IPS DF 4.7 (cell line): Measurements from ENCODE around the gene PCCA.

Experiments
- DNase-seq: peaks from one replicate; pipeline ENCODE4 v3.0.0-alpha.2; 2013; ENCODE audit warnings: low spot score; ENCODE audit errors: extremely low read depth

PCCA gene

DNA sequence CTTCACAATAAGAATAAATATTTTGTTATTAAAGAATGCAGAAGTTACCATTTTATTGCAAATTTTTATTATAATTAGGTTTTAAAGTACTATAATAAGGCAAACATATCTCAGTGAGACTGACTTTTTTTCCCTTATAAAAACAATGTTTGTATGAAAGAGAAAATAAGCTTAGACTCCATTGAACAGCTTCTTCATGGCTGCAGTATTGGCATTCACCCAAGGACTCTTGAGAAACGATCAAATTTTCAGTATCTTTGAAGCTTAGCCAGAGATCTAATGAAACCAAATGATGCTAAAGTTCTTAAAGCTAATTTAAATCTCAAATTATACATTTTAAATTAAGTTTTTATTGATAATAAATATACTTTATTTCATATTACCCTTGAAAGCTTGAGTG, 371.4 kb downstream of the PCCA start:
- no peak for DNase-seq

DNA sequence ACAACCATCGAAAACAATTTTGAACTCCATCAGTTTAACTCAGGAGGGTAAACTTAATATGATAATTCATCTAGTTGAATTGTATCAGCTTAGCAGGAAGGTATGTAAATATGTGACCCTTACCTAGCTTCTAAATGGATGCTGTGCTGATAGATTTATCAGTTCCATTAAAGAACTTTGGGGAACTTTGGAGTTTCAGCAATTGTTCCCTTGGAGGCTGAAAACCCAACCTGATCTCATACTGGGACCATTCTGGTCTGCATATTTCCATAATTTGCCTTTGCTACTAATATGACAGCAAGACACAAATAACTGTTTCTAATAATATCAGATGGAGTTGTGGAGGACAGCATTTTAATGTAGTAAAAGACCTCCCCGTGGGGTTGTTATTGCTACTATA, 371.9 kb downstream of the PCCA start:
- DNase-seq, result no peak

DNA sequence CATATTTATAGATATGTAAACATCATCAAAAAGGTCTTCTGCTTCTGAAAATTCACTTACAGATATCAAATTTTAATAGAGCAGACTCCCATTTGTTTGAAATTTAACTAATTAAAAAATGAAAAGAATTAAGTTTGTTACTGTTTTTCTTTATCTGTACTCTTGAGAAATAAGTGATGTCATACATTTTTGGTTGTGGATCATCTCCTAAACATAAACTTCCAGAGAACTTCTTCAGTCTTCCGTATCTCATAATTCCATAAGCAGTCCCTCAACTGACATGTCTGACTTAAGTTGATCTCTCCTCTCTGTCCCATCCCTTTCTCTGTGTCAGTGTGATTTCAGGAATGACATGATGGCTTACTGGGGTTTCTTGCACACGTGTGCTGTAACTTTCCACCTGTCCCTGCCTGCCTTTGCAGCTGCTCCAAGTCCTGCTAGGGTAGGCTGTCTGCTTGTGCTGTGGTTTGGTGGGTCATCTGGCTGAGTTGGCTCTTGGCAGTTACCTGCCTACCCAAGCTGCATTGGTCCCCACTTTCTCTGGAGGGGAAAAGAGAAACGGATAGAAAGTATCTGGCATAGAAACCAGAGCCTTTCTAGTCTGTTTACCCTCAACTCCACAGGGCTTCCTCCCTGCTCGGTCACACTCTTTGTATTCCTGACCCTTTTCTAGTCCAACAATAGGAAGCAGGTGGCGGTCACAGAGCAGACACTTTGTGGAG, 372.6 kb downstream of the PCCA start:
- no peak for DNase-seq

DNA sequence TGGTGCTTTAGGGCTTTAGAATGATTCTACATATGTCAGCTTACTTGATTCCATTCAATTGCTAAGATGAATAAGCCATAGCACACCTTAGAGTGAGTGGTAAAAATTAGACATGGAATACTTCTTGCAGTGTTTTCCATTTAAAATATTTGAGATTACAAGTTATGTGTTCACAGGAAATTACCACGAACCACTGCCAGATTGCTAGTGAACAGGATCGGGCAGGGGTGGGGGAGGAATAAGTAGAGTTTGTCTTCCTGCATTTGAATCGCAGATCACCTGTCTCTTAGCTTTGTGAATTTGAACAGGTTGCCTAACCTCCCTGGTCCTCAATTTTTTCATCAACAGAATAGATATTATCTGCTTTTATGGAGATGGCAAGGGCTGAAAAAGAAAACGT, 375.1 kb downstream of the PCCA start:
- DNase-seq, result no peak

DNA sequence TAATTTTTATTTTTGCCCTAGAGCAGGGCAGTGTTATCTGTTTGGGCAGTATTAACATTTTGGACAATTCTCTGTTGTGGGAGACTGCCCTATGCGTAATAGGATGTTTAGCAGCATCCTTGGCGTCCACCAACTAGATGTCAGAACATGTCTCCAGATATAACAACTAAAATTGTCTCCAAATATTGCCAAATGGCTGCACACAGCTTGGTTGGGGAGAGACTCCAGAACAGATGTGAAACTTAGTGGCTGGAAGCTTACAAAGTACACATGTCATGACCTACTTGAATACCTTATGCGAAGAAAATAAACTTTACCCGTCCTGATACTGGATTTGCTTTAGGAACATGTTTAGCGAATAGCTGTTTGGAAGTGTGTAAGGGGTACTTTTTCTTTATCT, 376.7 kb downstream of the PCCA start:
- no peak for DNase-seq

DNA sequence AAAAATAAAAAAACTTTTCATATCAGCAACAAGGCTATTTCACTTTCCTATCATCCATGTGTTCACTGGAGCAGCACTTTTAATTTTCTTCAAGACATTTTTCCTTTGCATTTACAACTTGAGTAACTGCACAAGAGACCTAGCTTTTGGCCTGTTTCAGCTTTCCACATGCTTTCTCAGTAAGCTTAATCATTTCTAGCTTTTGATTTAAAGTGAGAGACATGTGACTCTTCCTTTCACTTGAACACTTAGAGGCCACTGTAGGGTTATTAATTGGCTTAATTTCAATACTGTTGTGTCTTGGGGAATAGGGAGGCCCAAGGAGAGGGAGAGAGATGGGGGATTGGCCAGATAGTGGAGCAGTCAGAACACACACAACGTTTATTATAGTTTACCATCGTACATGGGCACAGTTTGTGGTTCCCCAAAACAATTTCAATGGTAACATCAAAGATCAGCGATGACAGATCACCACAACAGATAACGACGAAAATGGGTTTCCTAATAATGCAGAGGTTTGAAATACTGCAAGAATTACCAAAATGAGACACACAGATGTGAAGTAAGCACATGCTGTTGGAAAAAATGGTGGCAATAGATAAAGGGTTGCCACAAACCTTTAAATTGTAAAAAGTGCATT, 382.1 kb downstream of the PCCA start:
- no peak for DNase-seq

DNA sequence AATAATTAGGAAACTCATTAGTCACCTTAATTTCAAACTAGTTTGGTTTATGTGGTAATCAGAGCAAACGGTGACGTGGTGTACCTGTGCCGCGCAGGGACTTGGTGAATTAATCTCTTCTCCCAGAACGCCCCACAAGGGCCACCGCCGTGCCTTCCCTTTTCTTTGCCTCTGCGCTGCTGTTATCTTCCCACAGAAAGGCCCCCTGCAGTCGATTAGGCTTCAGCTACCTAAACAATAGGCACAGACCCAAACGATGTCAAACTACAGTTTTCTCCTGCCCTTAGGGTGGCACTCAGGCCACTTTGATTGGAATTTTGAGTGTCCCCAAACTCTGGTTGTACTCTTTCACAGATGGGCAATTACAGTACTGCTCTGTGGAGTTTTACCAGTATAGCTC, 384.2 kb downstream of the PCCA start:
- no peak for DNase-seq

DNA sequence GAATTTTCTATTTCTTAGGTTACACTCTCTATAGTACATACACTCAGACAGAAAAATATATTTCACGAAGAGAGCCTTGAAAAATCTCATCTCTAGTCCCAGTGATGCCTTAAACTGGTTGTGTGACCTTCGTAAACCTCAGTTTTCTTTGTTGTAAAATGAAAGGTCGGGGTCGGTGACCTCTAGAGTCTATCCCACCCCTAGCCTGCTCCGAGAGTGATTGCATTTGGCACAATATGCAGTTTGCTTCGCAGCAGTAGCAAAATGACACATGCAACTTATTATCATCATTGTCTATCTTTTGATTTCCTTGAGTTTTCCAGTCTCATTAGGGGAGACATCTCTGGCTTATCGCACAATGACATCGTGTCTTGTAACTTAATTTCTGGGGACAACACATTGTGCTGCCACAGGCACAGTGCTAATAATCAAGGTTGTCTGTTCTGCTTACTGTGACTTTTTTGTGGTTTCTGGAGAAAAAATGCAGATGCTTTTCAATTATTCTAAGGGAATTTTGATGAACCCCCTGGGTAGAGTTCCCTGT, 384.7 kb downstream of the PCCA start:
- no peak for DNase-seq

DNA sequence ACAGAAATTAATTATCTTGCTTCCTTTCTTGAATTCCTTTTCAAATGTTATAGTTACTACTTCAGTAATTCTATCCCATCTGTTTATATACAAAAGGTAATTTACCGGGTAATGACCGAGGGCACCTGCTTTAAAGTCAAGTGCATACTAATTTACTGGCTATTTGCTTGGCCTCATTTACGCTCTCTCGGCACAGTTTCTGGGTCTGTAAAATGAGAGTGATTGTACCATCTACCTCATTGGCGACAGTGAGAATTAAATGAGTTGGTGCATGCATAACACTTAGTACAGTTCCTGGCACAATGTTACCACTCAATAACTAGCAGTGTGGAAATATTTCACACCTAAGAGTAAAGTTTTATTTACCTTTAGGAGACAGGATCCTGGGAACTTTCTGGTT, 388.1 kb downstream of the PCCA start:
- no peak for DNase-seq

DNA sequence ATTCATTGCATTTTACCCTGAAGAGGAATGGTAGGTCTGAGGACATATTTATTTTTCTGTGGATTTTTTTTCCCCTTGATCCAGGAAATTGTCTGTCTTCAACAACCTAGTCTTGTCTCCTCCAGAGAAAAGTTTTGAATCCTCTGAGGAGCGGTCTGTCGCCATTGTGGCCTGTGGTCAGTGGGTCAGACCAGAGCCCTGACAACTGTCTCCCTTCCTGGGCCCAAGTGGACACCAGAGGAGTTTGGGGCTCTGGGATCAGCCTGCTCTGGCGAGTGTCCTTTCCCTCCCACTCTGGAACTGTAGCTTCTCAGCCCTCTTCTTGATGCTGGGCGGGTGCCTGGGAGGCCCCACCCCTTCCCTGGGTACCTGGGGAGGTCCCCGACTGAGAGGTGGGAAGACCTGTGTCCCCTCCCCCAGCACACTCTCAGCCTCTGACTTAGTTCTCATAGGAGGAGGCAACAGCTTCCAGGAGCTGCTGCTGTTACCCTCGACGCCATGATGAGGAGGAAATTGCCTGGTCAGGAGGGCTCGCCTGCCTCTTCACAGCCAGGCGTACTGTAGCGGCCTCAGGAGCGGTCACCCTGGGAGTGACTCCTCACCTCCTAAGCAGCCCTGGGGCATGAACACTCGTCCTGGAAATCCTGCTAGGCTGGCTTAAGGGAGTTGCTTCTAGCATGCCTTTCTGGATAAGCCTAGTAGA, 389.4 kb downstream of the PCCA start:
- no peak for DNase-seq

DNA sequence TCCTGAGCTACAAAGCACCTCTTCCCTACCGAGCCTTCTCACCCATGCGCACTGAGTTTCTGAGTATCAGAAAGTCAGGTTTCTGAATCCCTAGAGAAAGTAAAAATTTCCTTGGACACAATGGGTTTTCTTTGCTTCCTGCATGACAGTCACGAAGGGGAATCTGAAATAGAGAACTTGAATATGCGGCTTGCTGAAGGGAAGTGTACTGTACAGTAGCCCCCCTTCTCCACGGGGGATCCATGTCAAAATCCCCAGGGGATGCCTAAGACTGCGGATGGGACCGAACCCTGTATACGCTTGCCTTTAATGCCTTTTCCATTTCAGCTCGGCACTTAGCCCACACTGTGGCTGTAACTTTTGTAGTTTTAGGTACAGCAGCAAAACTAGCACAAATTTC, 391.8 kb downstream of the PCCA start:
- DNase-seq, result no peak

DNA sequence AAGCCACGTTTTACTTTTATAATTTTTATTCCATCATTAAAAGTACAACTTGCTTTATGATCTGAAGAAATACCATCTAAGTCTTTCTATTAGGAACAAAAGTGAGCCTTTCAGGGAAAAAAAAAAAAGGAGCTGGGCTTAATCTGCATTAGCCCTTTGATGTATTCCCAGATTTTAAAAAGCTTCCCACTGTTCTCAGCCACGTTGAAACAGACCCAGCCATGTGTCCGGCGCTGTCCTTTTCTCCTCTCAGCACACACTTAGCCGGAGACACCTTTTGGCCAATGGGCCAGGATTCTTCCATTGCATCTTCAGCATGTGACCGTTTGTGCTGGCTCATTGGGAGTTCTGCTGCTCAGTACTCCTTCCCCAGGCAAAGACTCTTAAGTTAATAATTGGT, 394.2 kb downstream of the PCCA start:
- no peak for DNase-seq

DNA sequence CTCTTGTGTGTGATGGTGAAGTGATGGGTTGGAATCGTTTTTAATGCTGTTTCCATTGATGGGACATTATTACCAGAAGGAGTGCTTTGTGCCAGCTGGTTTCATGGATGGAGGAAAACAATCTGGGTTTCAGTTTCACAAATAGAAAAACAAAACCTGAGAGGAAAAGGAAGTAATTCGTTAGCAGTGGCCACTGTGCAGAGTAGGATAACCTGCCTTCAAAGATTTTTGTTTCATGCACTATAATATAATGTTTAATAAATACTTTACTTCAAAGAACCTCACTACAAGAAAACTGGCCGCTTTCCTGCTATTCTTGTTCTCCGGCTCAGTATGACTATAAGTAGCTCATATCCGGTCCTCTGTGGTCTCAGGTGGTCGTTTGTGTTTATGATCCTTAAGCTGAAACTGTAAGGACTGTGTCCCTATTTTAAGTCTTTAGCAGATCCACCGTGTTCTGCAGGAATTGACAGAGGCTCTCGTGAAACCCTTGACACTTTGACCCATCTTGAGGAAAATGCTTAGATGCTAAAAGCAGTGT, 395.0 kb downstream of the PCCA start:
- no peak for DNase-seq

DNA sequence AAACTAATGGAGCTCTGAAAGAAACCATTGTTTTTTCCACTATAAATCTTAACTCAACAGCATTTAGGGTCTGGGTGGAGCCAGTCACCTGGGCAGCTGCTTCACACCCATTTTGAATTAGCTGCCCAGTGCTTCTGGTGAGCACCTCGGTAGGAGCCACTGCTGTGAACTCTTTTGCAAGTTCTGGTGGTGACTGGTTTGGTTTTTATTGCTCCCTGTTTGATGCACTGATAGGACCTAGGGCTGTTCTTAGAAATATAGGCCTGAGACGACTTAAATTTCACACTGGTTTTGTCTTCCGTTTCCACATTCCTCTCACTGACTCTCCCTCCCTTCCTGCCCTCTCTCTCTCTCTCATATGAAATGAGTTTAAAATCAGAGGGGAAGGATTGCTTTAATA, 395.8 kb downstream of the PCCA start:
- DNase-seq, result no peak

DNA sequence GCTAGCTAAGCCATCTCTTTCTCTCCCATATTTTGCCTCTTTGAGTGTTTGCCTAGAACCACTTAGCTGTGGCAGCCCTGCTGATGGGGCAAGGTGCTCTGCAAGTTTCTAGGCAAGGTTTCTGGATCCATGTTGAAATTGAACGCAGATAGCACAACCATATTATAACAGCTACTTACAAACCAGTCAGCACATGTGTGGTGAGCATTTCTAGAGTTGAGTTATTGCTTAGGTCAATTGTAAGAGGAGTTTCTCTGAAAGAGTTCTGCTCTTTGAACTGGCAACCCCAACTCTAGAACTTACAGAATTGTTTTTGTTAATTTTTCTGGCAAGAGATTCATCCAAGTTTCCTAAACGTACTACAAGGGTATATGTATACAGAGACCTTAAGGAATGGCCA, 396.4 kb downstream of the PCCA start:
- no peak for DNase-seq

DNA sequence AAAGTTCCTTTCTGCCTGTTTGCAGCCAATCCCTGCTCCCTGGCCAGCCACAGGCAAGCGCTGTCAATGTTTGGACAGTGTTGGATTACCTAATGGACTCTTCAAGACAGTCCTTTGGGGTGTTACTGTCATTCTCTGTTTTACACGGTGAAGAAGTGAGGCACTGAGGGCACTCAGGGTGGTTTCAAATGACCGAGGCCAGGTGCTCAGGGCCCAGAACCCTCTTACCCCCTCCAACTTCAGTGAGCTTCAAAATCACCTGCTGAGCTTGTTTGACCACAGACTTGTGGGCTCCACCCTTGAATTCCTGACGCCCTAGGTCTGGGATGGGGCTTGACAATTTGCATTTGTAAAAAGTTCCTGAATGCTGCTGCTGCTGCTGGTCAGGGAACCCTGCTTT, 401.8 kb downstream of the PCCA start:
- DNase-seq, result peak; percentile 90

DNA sequence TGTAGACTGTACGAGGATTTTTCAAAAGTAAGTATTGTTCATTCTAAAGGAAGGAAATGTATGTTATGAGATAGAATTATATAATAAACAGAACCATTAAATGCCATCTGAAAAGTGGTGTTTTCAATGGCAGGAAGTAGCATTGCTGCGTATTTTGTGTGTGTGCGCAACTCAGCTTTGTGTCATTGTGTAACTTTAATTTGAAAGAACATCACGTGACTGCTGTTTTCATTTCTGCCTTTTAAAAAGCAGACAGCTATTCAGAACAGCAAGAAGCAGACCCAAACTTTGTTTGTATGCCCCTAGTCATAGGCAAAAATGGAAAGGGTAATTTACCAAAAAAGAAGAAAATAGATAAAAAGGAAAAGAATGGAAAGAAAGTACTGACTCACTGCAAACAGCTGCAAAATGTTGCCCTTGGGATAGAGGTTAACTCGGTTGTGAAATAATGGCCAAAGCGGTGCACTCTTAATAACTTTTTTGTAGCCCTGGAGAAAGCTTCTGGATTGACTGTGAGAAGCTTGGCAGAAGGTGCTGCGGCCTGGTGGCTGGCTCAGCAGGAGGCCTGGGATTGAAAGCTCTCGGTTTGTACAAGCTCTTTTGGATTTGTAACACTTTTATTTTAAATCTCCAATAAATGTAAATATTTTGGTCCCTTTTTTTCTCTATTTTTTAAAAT, 402.4 kb downstream of the PCCA start:
- no peak for DNase-seq

DNA sequence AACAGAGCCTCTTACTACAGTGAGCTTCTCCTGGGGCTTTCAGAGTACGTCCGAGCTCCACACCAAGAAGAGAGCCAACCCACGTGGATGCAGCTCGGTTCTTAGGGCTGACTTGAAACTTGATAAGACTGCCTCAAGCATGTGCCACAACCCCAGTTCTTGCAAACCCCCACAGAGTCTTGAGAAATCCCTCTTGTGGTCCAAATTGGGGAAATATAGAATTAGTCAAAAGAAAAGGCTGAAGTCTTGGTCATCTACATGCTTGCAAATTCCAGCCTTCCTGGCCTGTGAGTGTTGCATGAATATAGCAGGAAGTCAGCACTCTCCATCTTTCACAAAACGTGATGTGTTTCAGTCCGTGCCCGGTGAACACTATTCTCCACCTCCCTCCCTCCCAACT, 404.5 kb downstream of the PCCA start:
- DNase-seq, result no peak

DNA sequence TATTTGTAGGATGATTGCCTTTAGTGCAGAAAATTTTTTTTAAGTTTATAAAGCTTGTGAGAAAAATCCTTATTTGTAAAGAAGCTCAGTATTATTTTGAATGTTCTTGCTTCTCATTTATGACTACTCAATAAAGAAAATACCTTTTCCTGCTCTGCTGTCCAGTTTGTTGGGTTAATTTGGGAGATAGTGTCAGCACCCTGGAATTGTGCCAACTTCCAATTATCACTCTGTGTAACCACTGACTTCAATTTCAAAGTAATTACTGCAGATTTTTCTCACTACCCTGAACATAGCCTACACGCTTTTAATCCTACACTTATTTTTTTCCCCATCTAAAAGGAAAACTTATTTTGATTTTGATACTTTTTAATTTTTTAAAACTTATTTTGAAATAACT, 406.6 kb downstream of the PCCA start:
- DNase-seq, result no peak

DNA sequence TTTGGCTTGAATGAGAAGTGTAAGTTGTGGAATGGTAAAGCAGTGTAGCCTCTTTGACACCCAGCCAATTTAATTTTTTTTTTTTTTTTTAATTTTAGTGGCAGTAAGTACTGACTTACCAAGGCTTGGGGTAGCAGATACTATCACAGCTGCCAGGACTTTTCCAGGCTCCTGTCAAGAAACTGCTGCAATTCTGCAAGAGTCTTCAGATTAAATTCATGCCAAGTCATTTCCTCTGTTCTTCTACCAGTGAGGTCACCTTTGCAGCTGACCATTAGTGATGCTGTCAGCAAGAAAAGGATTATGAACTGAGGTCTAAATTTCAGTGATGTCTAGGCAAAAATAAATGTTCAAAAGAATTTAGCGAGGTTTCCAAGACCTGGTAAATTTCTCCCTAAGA, 408.5 kb downstream of the PCCA start:
- DNase-seq, result no peak

DNA sequence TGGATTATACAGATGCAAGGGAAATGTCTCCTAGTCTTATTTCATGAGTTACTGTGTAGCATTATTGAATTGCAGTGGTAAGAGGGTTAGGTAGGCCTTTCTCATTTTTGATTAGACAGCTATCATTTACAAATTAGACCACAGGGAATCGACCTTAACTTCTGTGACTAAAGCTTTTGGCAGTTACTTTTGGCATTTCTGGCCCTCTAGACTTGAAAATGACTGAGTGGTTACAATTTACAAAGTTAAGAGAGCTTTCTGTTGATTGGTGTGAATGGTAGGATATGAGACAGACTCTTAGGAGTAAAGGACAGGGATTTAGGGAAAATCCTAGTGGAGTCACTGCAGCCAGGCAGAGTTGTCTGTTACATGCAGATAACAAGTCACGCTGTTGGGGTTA, 413.6 kb downstream of the PCCA start:
- DNase-seq, result no peak

DNA sequence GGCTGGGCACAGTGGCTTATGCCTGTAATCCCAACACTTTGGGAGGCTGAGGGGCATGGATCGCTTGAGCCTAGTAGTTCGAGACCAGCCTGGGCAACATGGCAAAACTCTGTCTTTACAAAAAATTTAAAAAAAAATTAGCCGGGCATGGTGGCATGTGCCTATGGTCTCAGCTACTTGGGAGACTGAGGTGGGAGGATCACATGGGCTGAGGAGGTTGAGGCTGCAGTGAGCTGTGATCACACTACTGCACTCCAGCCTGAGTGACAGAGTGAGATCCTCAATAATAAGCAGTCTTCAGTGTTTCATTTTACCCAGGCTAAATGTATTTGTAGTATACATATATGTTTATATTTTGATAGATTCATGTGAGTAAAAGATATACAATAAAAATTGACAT, 414.7 kb downstream of the PCCA start:
- no peak for DNase-seq
